Stimulated activated CD8-positive, alpha-beta memory T cell treated with anti-CD3 and anti-CD28 coated beads, Interleukin-2, amount 100 ng/mL, for 1 hour (primary cell): ENCODE results near the gene CCDC34.
"Not testable (repeated sequence)": the region's sequence is repeated elsewhere in the genome, so short reads cannot be mapped to it uniquely, and the experiment has no call there.

Source experiments
- DNase-seq, 2 donors: peaks; one replicate each; pipeline ENCODE4 v3.0.0-alpha.2; 2020; ENCODE audit warnings: low read depth in 2 of 2

CCDC34 gene

GRCh38 chr11:27361649-27362431 is 1.2 kb downstream of the CCDC34 start:
- no peak for DNase-seq

DNA sequence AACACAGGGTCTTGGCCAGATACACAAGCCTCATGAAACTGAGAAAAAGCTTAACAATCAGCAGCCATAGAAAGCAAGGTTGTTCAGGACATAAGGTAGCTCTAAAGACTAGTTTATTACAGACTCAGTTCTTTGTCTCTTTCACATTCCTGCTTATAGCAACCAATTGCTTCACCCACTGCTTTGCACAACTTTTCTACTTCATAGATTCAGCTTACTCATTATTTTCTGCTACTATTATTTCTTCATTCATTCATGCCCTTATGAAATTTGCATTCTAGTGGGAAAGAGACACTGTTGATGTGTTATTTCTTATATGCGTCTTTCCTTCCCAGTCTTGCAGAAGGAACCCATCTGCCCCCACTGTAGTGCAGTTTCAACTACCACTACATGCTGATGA is 4.7 kb downstream of the CCDC34 start:
- DNase-seq, result no peak

DNA sequence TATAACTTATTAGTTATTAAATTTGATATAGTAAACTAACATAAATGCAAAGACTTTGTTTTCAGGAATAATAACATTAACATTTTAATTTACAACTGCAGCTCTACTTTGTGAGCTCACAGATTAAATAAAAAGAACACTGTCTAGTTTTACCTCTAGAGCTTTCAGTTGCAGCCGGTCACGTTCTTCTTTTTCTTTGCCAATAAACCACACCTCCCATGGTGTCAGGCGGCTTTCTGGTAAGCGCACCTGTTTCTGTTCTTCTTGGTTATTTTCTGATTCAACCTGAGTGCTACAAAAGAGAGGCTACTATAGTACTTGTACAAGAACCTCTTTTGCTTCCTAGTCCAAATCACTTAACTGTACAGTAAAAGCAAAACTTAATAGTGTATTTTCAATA is 5.8 kb downstream of the CCDC34 start:
- DNase-seq, result no peak

DNA sequence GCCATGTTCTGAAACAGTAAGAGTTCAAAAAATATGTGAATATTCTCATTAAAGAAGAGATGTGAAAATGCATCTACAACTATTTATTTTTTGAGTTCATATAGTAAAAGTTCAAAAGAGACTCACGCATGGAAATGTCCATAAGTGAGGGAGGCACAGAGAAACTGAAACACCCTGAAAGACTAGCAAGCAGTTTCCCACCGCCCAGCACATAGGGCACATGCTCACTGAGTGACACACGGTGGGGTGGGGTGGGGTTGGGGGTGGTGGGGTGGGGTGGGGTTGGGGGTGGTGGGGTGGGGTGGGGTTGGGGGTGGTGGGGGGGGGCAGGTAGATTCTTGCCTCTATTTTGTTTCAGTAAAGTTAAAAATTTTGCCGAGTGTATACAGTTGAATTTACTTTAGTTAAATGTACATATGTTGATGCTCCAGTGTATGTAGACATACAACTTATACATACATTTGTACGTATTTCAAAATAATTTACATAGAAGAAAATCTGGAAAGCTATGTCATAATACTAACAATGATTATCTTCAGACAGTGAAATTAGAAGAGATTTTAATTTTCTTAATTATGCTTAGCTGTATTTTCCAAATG is 6.3 kb downstream of the CCDC34 start:
- DNase-seq, result no peak

- DNase-seq, result no peak
Observed at GRCh38 chr11:27355575-27356104, 7.4 kb downstream of the CCDC34 start.

DNA sequence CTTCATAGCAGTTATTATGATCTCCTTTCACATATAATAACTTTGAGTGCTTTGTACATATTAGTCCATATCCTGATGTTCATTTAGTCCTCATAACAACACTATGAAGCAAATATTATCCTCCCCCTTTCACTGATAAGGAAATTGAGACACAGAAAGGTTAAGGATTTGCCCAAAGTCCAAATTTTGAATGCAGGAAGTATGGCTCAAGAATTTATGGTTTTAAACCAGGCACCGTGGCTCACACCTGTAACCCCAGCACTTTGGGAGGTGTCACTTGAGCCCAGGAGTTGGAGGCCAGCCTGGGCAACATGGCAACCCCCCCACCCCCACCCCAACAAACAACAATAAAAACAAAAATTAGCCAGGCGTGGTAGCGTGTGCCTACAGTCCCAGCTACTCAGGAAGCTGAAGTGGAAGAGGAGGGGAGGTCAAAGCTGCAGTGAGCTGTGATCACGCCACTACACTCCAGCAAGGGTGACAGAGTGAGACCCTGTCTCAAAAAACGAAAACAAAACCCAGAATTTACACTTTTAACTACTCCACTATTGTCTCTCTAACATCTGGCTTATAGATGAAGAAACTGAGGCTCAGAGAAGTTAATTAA is 8.6 kb downstream of the CCDC34 start:
- no peak for DNase-seq

GRCh38 chr11:27353593-27354358 is 9.2 kb downstream of the CCDC34 start:
- no peak for DNase-seq

DNA sequence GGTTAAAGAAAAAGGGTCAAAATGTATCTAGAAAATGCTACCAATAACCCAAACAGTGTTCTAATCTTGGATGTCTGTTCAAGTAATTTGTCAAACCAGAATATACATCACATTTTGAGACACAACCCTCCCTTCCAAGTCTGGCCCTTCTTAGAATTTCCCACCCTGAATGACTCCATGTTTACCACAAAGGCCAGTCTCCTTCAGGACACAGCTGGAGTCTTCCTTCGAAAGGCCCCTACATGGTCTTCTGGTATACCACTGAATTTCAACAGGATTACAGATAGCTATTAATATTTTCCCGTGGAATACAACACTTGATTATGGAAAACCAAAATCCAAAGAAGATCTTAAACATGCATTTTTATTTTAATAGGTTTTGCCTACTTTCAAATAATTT is 10.2 kb downstream of the CCDC34 start:
- no peak for DNase-seq

DNA sequence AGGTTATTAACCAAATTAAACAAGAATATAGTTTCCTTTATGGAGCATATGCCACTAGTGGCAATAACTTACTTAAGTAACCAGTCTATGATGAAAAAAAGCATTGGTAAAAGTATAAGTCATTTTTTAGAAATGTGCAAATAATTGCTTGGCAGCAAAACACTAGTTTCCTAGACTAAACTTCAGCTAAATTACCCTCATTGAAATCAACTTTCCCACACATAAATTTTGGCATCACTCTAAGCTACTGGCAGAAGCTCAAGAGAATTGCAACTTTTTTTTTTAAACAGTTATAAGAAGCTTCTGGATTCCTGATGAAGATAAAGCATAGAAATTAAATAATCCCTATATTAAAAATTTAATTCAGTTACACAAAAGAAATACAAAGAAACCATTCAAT is 12.5 kb downstream of the CCDC34 start:
- DNase-seq, result no peak

DNA sequence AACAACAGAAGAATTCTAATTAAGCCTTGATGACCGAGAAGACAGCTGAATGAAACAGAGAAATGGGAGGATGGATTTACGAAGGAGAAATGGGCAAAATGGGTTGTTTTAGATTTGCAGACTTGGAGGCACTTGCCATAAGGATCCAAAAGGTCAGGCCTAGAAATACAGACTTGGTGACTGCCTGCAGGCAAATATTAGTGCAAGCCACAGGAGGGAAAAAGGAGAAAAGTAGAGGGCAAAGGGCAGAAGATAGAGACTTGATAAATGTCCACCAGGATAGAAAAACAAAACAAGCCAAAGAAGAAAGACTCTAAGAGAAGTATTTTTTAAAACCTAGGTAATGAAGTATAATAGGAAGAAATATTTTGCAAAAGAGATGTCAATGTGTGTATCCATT is 13.1 kb downstream of the CCDC34 start:
- no peak for DNase-seq

DNA sequence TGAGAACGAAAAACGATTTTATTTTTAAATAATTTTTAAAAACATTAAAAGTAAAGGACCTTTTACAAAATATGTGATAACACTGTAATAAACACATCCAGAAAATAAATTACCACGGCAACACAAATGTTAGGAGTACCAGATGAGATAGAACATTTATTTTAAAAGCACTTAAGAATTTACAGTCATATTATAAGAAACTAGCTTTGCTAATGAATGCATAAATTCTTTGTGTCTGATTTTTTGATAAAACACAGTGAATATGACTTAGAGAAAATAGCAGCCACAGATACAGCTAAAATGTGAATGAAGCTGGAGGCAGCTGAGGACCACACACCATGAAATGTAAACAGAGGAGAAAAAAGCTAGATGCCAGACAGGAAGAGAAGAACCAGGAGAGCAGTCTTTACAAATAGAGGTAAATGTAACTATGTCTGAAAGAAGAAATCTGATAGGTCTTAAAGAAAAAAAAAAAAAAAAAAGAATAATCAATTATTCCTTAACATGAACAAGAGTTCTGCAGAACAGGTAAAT is 14.6 kb downstream of the CCDC34 start:
- no peak for DNase-seq

- no peak for DNase-seq
Observed at GRCh38 chr11:27347359-27348339, 15.4 kb downstream of the CCDC34 start.

DNA sequence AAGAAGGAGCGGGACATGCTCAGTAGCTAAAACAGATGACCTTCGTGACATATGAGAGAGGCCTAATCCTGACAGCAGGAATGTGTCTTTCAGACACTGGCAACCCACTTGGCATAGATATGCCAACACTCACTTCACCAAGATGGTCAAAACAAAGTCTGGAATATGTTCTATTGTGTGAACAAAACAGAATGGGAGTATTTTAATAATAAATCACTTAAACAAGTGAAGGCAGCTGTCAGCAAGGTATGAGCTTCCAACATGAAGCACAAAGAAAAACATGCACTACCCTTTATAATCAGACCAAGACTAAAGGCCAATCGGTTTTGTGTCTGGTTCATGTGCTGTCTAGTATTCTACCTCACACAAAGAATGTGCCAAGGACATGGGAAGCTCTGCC is 23.1 kb downstream of the CCDC34 start:
- DNase-seq, result no peak

GRCh38 chr11:27334764-27335163 is 28.3 kb downstream of the CCDC34 start:
- DNase-seq, result not testable (repeated sequence)

DNA sequence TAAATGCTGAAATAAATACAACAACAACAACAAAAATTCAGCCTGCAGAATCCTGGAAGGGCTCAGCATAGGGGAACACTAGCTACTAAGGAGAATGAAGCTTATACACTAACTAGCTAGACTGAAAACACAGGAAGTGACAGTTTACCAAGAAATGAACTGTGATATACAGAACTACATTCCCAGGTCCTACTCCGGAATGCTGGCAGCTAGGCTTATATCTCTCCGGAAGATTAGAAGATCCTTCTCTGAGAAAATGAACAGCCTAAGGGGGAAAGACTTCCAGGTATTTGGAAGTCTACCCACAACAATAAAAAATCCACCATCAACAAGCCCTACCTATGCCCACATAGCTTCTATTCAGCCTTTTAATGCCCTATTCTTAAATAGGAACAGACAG is 31.0 kb downstream of the CCDC34 start:
- DNase-seq, result no peak

GRCh38 chr11:27330633-27331270 is 32.3 kb downstream of the CCDC34 start:
- no peak for DNase-seq

DNA sequence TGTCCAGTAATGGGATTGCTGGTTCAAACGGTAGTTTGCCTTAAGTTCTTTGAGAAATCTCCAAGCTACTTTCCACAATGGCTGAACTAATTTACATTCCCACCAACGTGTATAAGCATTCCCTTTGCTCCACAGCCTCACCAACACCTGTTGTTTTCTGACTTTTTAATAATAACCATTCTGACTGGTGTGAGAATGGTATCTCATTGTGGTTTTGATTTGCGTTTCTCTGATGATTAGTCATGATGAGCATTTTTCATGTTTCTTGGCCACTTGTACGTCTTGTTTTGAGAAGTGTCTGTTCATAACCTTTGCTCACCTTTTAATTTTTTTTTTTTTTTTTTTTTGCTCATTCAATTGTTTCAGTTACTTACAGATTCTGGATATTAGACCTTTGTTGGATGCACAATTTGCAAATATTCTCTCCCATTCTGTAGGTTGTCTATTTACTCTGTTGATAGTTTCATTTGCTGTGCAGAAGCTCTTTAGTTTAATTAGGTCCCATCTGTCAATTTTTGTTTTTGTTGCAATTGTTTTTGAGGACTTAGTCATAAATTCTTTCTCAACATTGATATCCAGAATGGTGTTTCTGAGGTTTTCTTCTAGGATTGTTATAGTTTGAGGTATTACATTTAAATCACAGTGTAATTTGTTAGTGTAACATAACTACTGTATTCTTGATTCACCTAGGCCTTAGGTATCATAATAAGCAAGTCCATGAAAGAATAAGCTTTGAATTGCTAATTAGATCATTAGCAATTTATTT is 33.0 kb downstream of the CCDC34 start:
- no peak for DNase-seq

GRCh38 chr11:27328614-27329013 is 34.4 kb downstream of the CCDC34 start:
- no peak for DNase-seq

- DNase-seq, result not testable (repeated sequence)
Observed at GRCh38 chr11:27327064-27327463, 36.0 kb downstream of the CCDC34 start.
